Neural cell (in vitro differentiated cells): ENCODE results near the gene DBNDD1. TPM values are rescaled to one million over a fixed set of nuclear protein-coding genes. Genes with fewer than 3 reads are reported as not detected.
A peak's percentile ranks its signal among the peaks of the same experiment; 100 is the strongest.

ENCODE experiments used
- H2AFZ ChIP-seq: fragments of 200-600, 300-800 bp; sonication (generic), shearing (Covaris generic); 2 replicates; pipeline ENCODE4 v1.6.0; 2014; ENCODE audit warnings: low read depth, mild to moderate bottlenecking, antibody characterized with exemption, low read length, moderate library complexity
- H3F3A ChIP-seq: fragments of 200-600 bp; shearing (Covaris generic); 2 replicates; pipeline ENCODE4 v1.6.1; 2016; ENCODE audit warnings: mild to moderate bottlenecking, moderate library complexity, mixed read lengths, antibody characterized with exemption, low read length; ENCODE audit not compliant: insufficient read depth, poor library complexity, severe bottlenecking
- H3K27ac ChIP-seq: fragments of 200-600, 300-800 bp; sonication (generic), shearing (Covaris generic); 2 replicates; pipeline ENCODE4 v1.5.1; 2014; ENCODE audit warnings: mild to moderate bottlenecking, low read length, moderate library complexity
- H3K27me3 ChIP-seq: fragments of 300-800, 200-600 bp; sonication (generic), shearing (Covaris generic); 2 replicates; pipeline ENCODE4 v1.6.0; 2014; ENCODE audit warnings: mild to moderate bottlenecking, low read depth, low read length, moderate library complexity; ENCODE audit not compliant: insufficient read depth
- H3K36me3 ChIP-seq: fragments of 300-800, 200-600 bp; sonication (generic), shearing (Covaris generic); 2 replicates; pipeline ENCODE4 v1.5.1; 2014; ENCODE audit warnings: mild to moderate bottlenecking, antibody characterized with exemption, low read length, moderate library complexity; ENCODE audit not compliant: insufficient read depth
- H3K4me2 ChIP-seq: fragments of 300-800, 200-600 bp; sonication (generic), shearing (Covaris generic); 2 replicates; pipeline ENCODE4 v1.6.0; 2014; ENCODE audit warnings: mild to moderate bottlenecking, low read length
- H3K4me3 ChIP-seq: fragments of 300-800, 200-600 bp; sonication (generic), shearing (Covaris generic); 2 replicates; pipeline ENCODE4 v1.5.1; 2014; ENCODE audit warnings: mild to moderate bottlenecking, low read length, moderate library complexity
- H3K79me2 ChIP-seq: fragments of 200-600 bp; shearing (Covaris generic); replicated peaks from 2 replicates; pipeline ENCODE4 v1.6.0; 2014; ENCODE audit warnings: mild to moderate bottlenecking, low read length, moderate library complexity; ENCODE audit not compliant: insufficient read depth
- H3K9ac ChIP-seq: fragments of 300-800, 200-600 bp; sonication (generic), shearing (Covaris generic); 2 replicates; pipeline ENCODE4 v1.6.1; 2016; ENCODE audit warnings: mild to moderate bottlenecking, low read length, mixed read lengths
- H3K9me2 ChIP-seq: fragments of 200-600 bp; shearing (Covaris generic); 2 replicates; pipeline ENCODE4 v1.6.1; 2016; ENCODE audit warnings: mild to moderate bottlenecking, low read length, mixed read lengths; ENCODE audit not compliant: insufficient read depth
- H3K9me3 ChIP-seq: fragments of 200-600, 300-800 bp; sonication (generic), shearing (Covaris generic); 2 replicates; pipeline ENCODE4 v1.6.1; 2016; ENCODE audit warnings: mild to moderate bottlenecking, mixed run types, low read length, moderate library complexity, mixed read lengths
- H4K20me1 ChIP-seq: fragments of 200-600 bp; shearing (Covaris generic); 2 replicates; pipeline ENCODE4 v1.6.1; 2016; ENCODE audit warnings: mild to moderate bottlenecking, mixed run types; ENCODE audit not compliant: insufficient read depth
- CTCF ChIP-seq: fragments of 450-650 bp; IDR thresholded peaks from 2 replicates; pipeline ENCODE4 v1.5.1; 2014; ENCODE audit warnings: antibody characterized with exemption, mild to moderate bottlenecking, moderate library complexity; ENCODE audit not compliant: poor library complexity, severe bottlenecking
- EP300 ChIP-seq: fragments of 450-650 bp; conservative IDR thresholded peaks from 2 replicates; pipeline ENCODE4 v1.6.1; 2014; ENCODE audit warnings: antibody characterized with exemption, mild to moderate bottlenecking, moderate library complexity; ENCODE audit not compliant: poor library complexity, severe bottlenecking
- EZH2 ChIP-seq: fragments of 200-600, 300-800 bp; shearing (Covaris generic), sonication (generic); IDR thresholded peaks from 2 replicates; pipeline ENCODE4 v1.6.1; 2014; ENCODE audit warnings: antibody characterized with exemption, low read length, borderline replicate concordance, mild to moderate bottlenecking; ENCODE audit not compliant: insufficient read depth, poor library complexity, severe bottlenecking
- MXI1 ChIP-seq: fragments of 450-650 bp; conservative IDR thresholded peaks from 2 replicates; pipeline ENCODE4 v1.6.1; 2014; ENCODE audit warnings: antibody characterized with exemption, mild to moderate bottlenecking; ENCODE audit not compliant: poor library complexity, severe bottlenecking
- POLR2AphosphoS5 ChIP-seq: IDR thresholded peaks from 2 replicates; pipeline ENCODE4 v1.6.1; 2012
- RAD21 ChIP-seq: fragments of 450-650 bp; conservative IDR thresholded peaks from 2 replicates; pipeline ENCODE4 v1.6.1; 2014; ENCODE audit warnings: antibody characterized with exemption, mild to moderate bottlenecking, moderate library complexity
- REST ChIP-seq: IDR thresholded peaks from 2 replicates; pipeline ENCODE4 v1.6.1; 2012; ENCODE audit warnings: borderline replicate concordance
- SMC3 ChIP-seq: fragments of 450-650 bp; conservative IDR thresholded peaks from 2 replicates; pipeline ENCODE4 v1.6.1; 2014; ENCODE audit warnings: antibody characterized with exemption, mild to moderate bottlenecking, moderate library complexity; ENCODE audit not compliant: poor library complexity
- TAF1 ChIP-seq: IDR thresholded peaks from 2 replicates; pipeline ENCODE4 v1.6.1; 2012; ENCODE audit warnings: low read depth
- polyA plus RNA-seq: library from polyadenylated mRNA; depleted of rRNA; stranded (reverse); fragments of >200 nt; gene quantifications from 2 replicates; pipeline ENCODE4 v1.2.3, GENCODE V29; 2014

Gene DBNDD1
- polyA plus RNA-seq, 1 donor from 2014 or later = 15.4 TPM

GRCh38 chr16:90023078-90023447 is 3.8 kb upstream of the DBNDD1 start:
- H3K9me2 ChIP-seq = no peaks in the 10 kb centered on the region
- peak overlapping the region; percentile 38 for H3K9ac ChIP-seq
- H3K4me2 ChIP-seq = no peak overlapping the region
- H3K27me3 ChIP-seq = peaks cover 9% of the 10 kb centered on the region
- H3F3A ChIP-seq = no peaks in the 10 kb centered on the region
- H3K36me3 ChIP-seq = no peaks in the 10 kb centered on the region
- H2AFZ ChIP-seq = no peak overlapping the region
- H3K27ac ChIP-seq = no peak overlapping the region
- no peaks in the 10 kb centered on the region for H4K20me1 ChIP-seq
- no peaks in the 10 kb centered on the region for H3K79me2 ChIP-seq
- no peaks in the 10 kb centered on the region for H3K9me3 ChIP-seq
- TF ChIP-seq TAF1 (no peak), EZH2 (no peak), RAD21 (no peak), REST (no peak), CTCF (no peak), POLR2AphosphoS5 (no peak), SMC3 (no peak), MXI1 (no peak), EP300 (no peak)
- H3K4me3 ChIP-seq = peak overlapping the region; percentile 61

- no peak for TF ChIP-seq EZH2
- no peak for TF ChIP-seq CTCF
- TF ChIP-seq POLR2AphosphoS5 = no peak
- no peak for TF ChIP-seq SMC3
- TF ChIP-seq TAF1 = no peak
- TF ChIP-seq REST = no peak
- Histone ChIP-seq H3K4me2 (no peak overlapping the region), H3K4me3 (peak overlapping the region; percentile 61), H3K36me3 (no peaks in the 10 kb centered on the region), H3K9me3 (no peaks in the 10 kb centered on the region), H3K79me2 (no peaks in the 10 kb centered on the region), H3K9me2 (no peaks in the 10 kb centered on the region), H3K9ac (peak overlapping the region; percentile 38), H3F3A (no peaks in the 10 kb centered on the region), H3K27ac (no peak overlapping the region), H2AFZ (no peak overlapping the region), H3K27me3 (peaks cover 9% of the 10 kb centered on the region), H4K20me1 (no peaks in the 10 kb centered on the region)
Observed at GRCh38 chr16:90022209-90023077, 3.2 kb upstream of the DBNDD1 start.
